ENCODE data around the gene CTSG.
"Not testable (repeated sequence)": the region's sequence is repeated elsewhere in the genome, so short reads cannot be mapped to it uniquely, and the experiment has no call there.

DNA sequence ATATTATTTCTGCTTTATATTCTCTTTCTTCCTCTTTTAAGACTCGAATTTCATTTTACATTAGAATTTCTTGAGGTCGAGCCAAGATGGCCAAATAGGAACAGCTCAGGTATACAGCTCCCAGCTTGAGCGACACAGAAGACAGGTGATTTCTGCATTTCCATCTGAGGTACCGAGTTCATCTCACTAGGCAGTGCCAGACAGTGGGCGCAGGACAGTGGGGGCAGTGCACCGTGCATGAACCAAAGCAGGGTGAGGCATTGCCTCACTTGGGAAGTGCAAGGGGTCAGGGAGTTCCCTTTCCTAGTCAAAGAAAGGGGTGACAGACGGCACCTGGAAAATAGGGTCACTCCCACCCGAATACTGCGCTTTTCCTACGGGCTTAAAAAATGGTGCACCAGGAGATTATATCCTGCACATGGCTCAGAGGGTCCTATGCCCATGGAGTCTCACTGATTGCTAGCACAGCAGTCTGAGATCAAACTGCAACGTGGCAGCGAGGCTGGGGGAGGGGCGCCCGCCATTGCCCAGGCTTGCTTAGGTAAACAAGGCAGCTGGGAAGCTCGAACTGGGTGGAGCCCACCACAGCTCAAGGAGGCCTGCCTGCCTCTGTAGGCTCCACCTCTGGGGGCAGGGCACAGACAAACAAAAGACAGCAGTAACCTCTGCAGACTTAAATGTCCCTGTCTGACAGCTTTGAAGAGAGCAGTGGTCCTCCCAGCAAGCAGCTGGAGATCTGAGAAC lies 50.0 kb downstream of the CTSG start:
- not testable (repeated sequence) for TF ChIP-seq CTCF, POLR2A (IDR thresholded peaks at IDR 0.05)
